Pericardium fibroblast (primary cell): ENCODE measurements around the gene POPDC2. TPM values are rescaled to one million over a fixed set of nuclear protein-coding genes. Genes with fewer than 3 reads are reported as not detected.

Experiments
- total RNA-seq: library from RNA; depleted of rRNA; stranded (reverse); fragments of >200 nt; gene quantifications from 2 replicates; pipeline ENCODE4 v1.2.3, GENCODE V29; 2015

The POPDC2 gene
- total RNA-seq: 0.09 and 0.12 TPM in 2 replicates

GRCh38 chr3:119660474-119661440 is at the start of gene POPDC2:
POPDC2 (minus strand) TSS chr3:119660589; CDS start chr3:119660423, 166 bp downstream.

DNA sequence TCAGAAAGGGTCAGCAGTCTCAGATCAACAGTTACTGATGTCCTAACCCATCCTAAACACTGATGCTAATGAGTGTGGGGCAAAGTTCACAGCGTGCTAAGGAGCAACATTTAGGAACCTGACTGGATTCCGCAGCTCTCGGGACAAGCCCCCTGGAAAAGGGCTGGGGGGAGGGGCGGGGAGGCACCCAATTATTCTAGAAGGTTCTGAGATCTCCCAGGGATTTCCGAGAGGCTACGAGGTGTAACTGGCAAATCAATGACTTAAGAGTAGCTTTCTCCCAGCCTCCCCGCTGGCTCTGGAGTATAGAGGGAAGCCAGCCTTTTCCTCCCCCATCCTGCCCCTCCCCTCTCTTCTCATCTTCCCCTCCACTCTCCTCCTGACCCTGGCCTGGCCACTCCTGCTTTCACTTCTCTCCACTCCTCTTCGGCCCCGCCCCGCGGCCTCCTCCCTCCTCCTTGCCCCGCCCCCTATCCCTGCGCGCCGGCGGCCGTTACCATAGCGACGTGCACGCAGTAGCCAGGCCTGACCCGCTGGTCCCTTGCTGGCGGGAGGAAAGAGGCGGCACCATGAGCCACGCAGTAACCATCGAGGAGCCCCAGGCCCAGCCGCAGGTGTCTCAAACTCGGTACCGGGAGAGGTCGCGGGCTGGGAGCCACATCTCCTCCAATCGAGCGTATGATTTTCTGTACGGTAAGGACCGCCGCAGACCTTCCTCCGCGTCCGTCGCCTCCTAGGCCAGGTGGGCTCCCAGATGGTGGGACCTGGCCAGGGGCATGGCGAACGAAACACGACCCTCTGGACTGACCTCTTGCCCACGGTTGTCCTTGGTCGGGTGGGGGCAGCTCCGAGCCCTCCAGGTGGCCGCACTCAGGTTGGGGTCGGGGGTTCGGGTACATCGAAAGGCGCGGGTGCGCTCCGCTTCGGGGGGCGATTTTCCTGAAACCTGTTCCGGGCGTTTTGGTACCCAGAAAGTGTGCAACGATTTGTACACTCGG is 42.4 kb upstream of the POPDC2 start, which contains the start of gene CFAP91:
CFAP91 (plus strand) TSS at position 493 of the 998 bp plus-strand sequence; CDS start at position 570, 77 bp downstream.

DNA sequence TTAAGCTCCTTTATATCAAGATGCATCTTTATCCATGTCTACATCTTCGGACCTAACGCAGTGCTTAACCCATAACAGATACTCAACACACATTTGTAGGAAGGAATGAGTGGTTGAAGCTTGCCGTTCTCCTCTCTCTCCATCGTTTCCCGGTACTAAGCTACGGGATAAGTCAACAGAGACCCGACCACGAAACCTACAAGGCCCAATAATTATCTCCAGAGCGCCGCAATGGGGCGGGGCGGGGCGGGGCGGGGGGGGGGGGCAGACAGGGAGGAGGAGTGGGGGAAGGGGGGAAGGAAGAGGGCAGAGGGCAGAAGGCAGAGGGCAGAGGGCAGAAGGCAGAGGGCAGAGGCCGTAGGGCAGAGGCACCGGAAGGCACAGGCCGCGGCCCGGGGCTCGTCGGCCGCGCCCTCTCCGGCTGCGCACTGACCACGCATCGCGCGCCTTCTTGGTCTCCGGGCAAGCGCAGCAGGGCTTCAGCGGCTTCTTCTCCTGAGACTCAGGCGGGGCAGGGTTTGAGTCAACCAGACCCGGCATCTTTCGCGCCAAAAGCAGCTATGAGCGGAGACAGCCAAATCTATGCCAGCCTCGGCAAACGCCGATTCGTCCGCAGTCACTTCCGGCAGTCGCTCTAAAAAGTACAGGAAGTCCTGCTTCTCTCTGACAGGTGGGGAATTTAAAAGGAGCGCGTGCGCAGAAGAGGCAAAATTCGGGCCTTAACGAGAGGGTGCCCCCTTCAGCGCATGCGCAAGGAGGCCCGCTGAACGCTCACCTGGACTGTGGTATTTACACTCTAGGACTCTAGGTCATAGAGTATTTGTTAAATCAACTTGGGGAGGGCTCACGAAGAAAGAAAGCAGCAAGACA is 16.6 kb upstream of the POPDC2 start, which contains the start of gene COX17:
COX17 (minus strand) TSS at position 636 of the 870 bp plus-strand sequence; CDS start at position 540, 96 bp downstream.

DNA sequence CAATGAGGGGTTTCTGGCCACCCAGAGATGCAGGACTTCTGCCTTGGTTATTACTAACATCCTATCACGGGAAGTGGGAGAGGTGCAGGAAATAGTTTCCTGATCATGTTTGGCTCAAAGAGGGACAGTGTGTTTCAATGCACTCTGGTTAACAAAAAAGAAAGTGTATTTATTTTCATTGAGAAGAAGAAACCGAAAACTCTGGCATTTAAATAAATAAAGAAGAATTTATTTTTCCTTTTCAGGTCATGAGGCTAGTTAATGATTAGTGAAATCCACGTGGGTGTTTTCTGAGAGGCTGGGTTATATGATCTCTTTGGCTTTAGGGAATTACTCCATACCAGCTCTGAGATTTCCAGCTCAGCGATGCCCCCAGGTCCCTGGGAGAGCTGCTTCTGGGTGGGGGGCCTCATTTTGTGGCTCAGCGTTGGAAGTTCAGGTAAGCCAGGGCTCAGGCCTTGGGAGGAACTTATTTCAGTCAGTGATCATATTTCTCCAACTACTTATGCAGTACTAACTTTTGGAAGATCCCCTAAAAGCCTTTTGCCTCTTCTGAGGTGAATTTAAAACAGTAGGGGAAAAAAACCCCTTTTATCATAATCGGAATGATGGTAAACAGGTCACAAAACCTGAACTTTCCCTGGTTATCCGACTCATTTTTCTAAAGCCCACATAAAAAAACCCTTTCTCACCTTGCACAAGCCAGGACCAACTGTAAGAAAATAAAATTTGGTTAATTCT is 62.7 kb downstream of the POPDC2 start, which contains the start of gene PLA1A:
PLA1A (plus strand) TSS at position 338 of the 741 bp plus-strand sequence; CDS start at position 367, 29 bp downstream.

Other genes starting within 250 kb of the POPDC2 start
- 35.9 and 50.5 TPM in 2 replicates for gene TMEM39A, start 197.0 kb downstream of the POPDC2 start, total RNA-seq
- 11.2 and 13.1 TPM in 2 replicates for gene POGLUT1, start 191.6 kb downstream of the POPDC2 start, total RNA-seq
- gene TIMMDC1, start 162.0 kb downstream of the POPDC2 start, total RNA-seq: 46.9 and 47.5 TPM in 2 replicates
- gene CD80, start 101.0 kb downstream of the POPDC2 start, total RNA-seq: under 0.01 TPM in 1 of 2 replicates, not detected in the other
- gene ADPRH, start 81.1 kb downstream of the POPDC2 start, total RNA-seq: 0.34 and 2.0 TPM in 2 replicates
- not detected in 2 replicates for gene PLA1A, start 62.7 kb downstream of the POPDC2 start, total RNA-seq
- 4.3 and 11.7 TPM in 2 replicates for gene COX17, start 16.8 kb upstream of the POPDC2 start, total RNA-seq
- 0.34 TPM in 1 of 2 replicates, not detected in the other for gene CFAP91, start 42.4 kb upstream of the POPDC2 start, total RNA-seq
- not detected in 2 replicates for gene NR1I2, start 121.5 kb upstream of the POPDC2 start, total RNA-seq